COLO668 (cell line): ENCODE results near the gene EIF4E2.

ENCODE experiments used
- DNase-seq: peaks from one replicate; lab custom pipeline; 2025; ENCODE audit not compliant: unreplicated experiment; lab: John Stamatoyannopoulos, UW

Gene EIF4E2, protein sequence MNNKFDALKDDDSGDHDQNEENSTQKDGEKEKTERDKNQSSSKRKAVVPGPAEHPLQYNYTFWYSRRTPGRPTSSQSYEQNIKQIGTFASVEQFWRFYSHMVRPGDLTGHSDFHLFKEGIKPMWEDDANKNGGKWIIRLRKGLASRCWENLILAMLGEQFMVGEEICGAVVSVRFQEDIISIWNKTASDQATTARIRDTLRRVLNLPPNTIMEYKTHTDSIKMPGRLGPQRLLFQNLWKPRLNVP

GRCh38 chr2:232550354-232551249 is at the start of gene EIF4E2, which contains the start of gene TIGD1:
Gene EIF4E2, plus strand, starts transcription at chr2:232550689. Its CDS starts 36 bp downstream, at chr2:232550725.
Gene TIGD1, minus strand, starts transcription at chr2:232550557. Its CDS starts 675 bp downstream, at chr2:232549882.
- peak; percentile 94 for DNase-seq

GRCh38 chr2:232501331-232501771 is 49.1 kb upstream of the EIF4E2 start:
- DNase-seq = no peak

DNA sequence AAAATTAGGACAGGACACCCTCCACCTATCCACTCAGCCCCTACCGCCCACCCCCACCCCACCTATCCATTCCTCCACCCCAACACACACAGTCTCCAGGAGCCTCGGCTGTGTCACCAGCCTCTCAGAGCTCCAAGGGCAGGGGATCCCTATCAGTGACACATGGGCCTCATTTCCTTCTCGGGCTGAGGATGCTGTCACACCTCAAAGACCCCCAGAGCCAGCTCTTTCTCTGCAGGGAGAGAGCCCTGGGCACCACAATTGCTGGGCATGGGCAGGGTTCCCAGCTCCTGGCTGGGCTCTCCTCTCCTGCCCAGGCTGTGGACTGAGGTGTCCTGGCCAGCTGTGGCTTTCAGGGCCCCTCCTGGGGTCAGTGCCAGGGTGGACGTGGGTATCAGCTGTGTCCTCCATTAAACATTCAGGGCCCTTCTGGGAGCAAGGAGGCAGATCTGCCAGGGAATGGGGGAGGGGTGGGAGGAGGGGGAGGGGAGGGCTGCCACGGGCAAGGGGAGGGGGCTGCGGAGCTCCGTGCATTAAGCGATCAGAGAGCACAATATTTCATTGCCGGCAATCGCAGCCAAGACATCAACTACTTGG is 48.6 kb upstream of the EIF4E2 start:
- DNase-seq = no peak

GRCh38 chr2:232502511-232502910 is 48.0 kb upstream of the EIF4E2 start:
- DNase-seq = no peak

DNA sequence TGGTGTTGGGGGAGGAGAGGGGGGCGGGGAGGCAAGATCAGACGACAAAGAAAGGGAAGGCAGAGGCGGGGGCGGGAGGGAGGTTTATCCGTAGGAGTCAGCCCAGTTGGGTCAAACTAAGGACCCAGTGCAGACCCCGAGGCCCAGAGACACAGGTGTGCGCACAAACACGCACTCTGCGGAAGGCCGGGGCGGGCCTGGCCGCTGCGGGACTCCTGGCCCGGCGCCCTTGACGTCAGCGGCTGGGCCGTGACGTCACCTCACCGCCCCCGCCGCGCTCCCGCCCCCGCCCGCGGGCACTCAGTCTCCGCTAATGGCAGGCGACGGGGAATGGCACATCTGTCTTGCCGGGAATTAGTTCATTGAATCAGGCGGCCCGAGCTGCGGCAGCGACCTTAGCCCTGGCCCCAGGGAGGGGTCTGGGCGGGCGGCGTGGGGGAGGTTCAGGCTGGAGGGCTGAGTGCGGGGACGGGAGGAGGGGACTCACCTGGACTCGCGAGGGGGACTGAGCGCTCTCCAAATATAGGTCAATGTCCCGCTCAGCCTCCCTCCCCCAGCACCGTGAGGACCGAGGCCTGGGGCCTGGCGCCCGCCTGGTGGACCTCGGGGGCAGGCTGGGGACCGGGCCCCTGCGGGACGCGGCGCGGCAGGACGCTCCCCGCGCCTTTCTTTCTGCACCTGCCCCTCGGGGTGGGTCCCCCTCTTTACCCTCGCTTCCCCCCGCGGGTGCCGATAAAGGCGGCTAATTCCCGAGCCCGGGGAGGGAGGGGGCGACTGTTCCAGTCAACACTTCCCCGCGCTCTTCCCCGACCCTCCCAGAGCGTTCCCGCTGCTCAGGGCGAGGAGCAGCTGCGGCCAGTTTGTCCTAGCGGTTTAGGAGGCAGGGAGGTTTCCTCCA is 47.3 kb upstream of the EIF4E2 start:
- peak; percentile 26 for DNase-seq

GRCh38 chr2:232503809-232504323 is 46.6 kb upstream of the EIF4E2 start:
- no peak for DNase-seq

GRCh38 chr2:232504438-232504837 is 46.1 kb upstream of the EIF4E2 start:
- no peak for DNase-seq

DNA sequence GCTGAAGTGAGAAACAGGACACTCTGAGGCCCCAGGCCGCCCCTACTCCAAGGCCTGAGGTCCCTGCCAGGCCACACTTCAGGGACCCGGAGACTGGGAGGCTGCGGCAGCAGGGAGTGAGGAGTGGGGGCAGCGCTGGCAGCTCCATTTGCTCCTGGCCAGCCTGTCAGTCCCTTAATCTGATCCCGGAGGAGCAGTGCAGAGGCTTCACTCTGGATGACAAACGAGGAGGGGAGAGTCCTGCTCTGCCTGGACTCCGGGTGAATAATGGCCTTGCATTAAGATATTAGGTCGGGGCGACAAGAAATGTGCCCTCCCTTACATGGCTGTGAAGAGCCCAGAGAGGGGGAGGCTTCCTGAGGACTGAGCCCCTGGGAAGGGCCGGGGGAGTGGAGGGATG is 44.6 kb upstream of the EIF4E2 start:
- DNase-seq = no peak

GRCh38 chr2:232506709-232507108 is 43.8 kb upstream of the EIF4E2 start:
- no peak for DNase-seq

DNA sequence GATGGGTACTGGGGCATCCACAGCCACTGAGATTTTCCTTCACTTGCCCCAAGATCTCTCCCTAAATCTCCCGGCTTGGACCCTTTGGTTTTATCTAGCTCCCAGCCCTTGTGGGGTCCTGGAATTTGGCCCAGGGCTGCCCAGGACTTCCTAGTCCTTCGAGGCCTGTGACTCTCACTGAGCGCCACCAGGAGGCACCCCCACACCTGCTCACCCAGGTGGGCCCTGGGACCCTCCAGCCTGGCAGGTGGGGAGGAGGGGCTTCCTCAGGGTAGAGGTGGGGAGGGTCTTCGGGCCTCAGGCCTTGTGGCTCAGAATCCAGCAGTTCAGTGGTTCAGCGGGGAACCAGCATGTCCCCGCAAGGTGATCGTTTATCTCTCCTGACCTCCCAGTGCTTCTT is 42.2 kb upstream of the EIF4E2 start:
- DNase-seq = no peak

DNA sequence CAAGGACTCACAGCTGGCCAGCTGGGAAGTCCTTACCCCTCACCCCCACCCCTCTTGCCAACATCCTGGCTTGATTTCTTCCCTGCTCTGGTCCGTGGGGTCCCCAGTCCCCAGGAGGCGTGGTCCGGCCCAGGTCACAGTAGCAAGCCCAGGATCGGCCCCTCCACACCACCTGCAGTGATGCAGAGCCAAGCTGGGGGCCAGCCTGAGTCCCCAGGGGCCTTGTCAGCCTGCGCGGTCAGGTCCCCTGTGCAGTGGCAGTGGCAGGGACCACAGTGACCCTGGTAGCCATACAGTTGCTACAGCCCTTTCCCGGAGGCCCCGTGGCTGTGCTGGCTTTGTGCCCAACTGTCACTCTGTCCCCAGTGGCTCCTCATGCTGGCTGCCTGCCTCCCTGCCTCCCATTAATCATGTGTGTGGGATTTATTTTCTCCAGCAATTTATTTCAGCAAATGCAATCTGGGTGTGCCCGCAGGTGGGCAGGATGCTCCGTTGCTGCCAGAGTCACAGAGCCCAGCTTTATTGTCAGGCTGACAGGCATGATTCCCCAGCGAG is 39.1 kb upstream of the EIF4E2 start:
- DNase-seq = no peak

DNA sequence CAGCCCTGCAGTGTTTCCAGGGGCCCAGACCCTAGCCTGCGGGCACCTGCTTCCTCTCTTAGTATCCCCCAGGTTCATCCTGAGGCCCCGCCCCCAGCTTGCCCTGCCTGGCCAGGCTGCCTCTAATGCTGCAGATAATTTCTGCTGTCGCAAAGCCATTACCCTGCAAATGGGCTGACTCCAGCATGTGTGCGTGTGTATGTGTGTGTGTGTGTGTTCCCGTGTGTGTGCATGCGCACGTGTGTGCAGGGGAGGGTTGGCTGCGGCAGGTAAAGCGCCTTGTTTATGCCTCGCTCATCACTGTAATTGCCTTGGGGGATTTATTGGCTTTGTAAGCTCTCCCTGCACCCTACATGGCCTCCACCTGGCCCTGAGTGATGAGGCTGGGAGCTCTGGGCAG is 37.9 kb upstream of the EIF4E2 start:
- DNase-seq = no peak

GRCh38 chr2:232513353-232513752 is 37.1 kb upstream of the EIF4E2 start:
- DNase-seq = no peak

GRCh38 chr2:232515639-232516038 is 34.9 kb upstream of the EIF4E2 start:
- no peak for DNase-seq

GRCh38 chr2:232516551-232516950 is 33.9 kb upstream of the EIF4E2 start:
- DNase-seq = no peak

DNA sequence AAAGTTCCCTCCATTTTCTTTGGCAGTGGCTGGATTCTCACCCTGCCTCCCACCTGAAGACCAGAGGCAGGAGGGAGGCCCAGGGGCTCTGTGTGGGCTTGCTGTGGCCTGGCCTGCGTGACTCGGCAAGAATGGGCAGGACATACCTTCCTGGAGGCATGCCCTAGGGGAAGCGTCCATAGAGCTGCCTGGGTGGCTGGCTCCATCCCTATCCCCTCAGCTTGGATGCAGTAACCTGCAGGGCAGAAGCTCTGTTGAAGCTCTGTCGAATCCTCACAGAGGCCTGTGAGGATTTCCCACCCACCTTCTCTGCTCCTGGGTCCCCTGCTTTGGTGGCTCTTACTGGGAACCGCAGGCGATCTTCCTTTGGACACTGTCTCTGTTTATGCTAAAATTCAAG is 31.6 kb upstream of the EIF4E2 start:
- no peak for DNase-seq

- DNase-seq = no peak
Measured at GRCh38 chr2:232519581-232520438, 30.7 kb upstream of the EIF4E2 start, which contains the start of gene PRSS56. Gene PRSS56, plus strand, starts transcription at chr2:232520388. Its CDS starts 211 bp downstream, at chr2:232520599.

DNA sequence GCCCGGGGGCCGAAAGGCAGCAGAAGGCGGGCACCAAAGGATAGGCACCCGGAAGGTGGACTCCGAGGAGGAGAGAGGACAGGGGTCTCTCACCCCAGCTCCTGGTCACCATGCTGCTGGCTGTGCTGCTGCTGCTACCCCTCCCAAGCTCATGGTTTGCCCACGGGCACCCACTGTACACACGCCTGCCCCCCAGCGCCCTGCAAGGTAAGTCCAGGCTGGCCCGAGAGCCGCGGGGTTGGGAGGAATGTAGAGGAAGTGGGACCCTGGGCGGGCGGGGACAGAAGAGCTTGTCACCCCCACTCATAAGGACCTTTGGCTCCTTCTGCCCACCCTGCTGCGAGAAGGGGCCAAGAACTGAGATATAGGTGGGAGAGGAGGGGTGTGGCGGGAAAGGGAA is 30.0 kb upstream of the EIF4E2 start:
- no peak for DNase-seq

DNA sequence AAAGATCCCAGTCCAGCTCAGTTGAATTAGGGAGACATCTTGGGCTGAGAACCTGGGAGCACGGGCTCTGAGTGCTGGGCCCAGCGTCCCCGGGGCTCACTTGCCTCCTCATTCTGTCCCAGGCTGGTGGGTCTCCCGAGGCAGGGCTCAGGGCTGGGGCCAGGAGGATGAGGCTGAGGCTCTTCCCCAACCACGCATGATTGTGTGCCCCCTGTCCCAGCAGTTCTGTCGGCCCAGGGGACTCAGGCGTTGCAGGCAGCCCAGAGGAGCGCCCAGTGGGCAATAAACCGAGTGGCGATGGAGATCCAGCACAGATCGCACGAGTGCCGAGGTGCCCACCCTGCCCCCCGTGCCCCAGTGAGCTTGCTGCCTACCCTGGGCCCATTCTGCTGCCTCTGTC is 29.4 kb upstream of the EIF4E2 start:
- DNase-seq = no peak
